ENCODE measurements around the gene ARL16. TPM values are rescaled to one million over a fixed set of nuclear protein-coding genes. Genes with fewer than 3 reads are reported as not detected.
A peak's percentile ranks its signal among the peaks of the same experiment; 100 is the strongest.

Gene ARL16
- total RNA-seq, 1 donor from 2014 or later: 55.2 TPM

GRCh38 chr17:81693509-81694210 lies 10.1 kb upstream of the ARL16 start:
- no peak overlapping the region for H3K4me3 Mint-ChIP-seq (ENCODE audit: unreplicated experiment)
- H3K4me1 Mint-ChIP-seq (ENCODE audit: low read depth, unreplicated experiment): peaks cover 7% of the 10 kb centered on the region
- H3K27me3 Mint-ChIP-seq (ENCODE audit: unreplicated experiment): peaks cover 5% of the 10 kb centered on the region
- no peak for DNase-seq
- TF ChIP-seq, protein P1, sequence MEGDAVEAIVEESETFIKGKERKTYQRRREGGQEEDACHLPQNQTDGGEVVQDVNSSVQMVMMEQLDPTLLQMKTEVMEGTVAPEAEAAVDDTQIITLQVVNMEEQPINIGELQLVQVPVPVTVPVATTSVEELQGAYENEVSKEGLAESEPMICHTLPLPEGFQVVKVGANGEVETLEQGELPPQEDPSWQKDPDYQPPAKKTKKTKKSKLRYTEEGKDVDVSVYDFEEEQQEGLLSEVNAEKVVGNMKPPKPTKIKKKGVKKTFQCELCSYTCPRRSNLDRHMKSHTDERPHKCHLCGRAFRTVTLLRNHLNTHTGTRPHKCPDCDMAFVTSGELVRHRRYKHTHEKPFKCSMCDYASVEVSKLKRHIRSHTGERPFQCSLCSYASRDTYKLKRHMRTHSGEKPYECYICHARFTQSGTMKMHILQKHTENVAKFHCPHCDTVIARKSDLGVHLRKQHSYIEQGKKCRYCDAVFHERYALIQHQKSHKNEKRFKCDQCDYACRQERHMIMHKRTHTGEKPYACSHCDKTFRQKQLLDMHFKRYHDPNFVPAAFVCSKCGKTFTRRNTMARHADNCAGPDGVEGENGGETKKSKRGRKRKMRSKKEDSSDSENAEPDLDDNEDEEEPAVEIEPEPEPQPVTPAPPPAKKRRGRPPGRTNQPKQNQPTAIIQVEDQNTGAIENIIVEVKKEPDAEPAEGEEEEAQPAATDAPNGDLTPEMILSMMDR (IDR thresholded peaks at IDR 0.05; ENCODE audit: partially characterized antibody, unreplicated experiment): no peak
- peaks cover 18% of the 10 kb centered on the region for H3K9me3 Mint-ChIP-seq (ENCODE audit: unreplicated experiment)
- H3K36me3 Mint-ChIP-seq (ENCODE audit: unreplicated experiment): no peaks in the 10 kb centered on the region
- no peak overlapping the region for H3K27ac Mint-ChIP-seq (ENCODE audit: unreplicated experiment)

GRCh38 chr17:81691608-81692007 lies 8.0 kb upstream of the ARL16 start:
- TF ChIP-seq, protein P1 (IDR thresholded peaks at IDR 0.05; ENCODE audit: partially characterized antibody, unreplicated experiment): no peak
- Mint-ChIP-seq H3K9me3 (ENCODE audit: unreplicated experiment) (peaks cover 17% of the 10 kb centered on the region), H3K27ac (ENCODE audit: unreplicated experiment) (no peak overlapping the region), H3K36me3 (ENCODE audit: unreplicated experiment) (no peaks in the 10 kb centered on the region), H3K4me3 (ENCODE audit: unreplicated experiment) (no peak overlapping the region), H3K27me3 (ENCODE audit: unreplicated experiment) (no peaks in the 10 kb centered on the region), H3K4me1 (ENCODE audit: low read depth, unreplicated experiment) (peaks cover 15% of the 10 kb centered on the region)
- no peak for DNase-seq

GRCh38 chr17:81691196-81691595 lies 7.6 kb upstream of the ARL16 start:
- Mint-ChIP-seq H3K4me3 (ENCODE audit: unreplicated experiment) (no peak overlapping the region), H3K36me3 (ENCODE audit: unreplicated experiment) (no peaks in the 10 kb centered on the region), H3K4me1 (ENCODE audit: low read depth, unreplicated experiment) (peaks cover 15% of the 10 kb centered on the region), H3K9me3 (ENCODE audit: unreplicated experiment) (peaks cover 17% of the 10 kb centered on the region), H3K27ac (ENCODE audit: unreplicated experiment) (peak overlapping the region; percentile 55), H3K27me3 (ENCODE audit: unreplicated experiment) (no peaks in the 10 kb centered on the region)
- TF ChIP-seq, protein P1 (IDR thresholded peaks at IDR 0.05; ENCODE audit: partially characterized antibody, unreplicated experiment): no peak
- DNase-seq: no peak

DNA sequence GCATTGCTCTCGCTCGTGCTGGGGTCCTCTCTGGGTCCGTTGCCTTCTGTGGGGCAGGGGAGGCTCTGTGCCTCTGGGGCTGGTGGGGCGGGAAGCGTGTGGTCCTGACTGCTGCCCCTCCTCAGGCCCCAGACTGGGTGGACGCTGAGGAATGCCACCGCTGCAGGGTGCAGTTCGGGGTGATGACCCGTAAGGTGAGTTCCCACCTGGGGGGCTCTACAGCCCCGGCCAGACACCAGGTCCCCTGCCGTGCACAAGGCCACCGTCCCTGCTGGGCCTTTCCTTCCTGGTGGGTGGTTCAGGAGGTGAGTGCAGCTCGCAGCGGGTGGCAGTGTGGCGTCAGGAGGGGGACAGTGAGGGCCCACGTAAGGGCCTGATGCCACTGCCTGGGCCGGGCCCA lies 7.0 kb upstream of the ARL16 start:
- H3K4me3 Mint-ChIP-seq (ENCODE audit: unreplicated experiment): no peak overlapping the region
- peaks cover 19% of the 10 kb centered on the region for H3K9me3 Mint-ChIP-seq (ENCODE audit: unreplicated experiment)
- no peak for DNase-seq
- H3K4me1 Mint-ChIP-seq (ENCODE audit: low read depth, unreplicated experiment): peaks cover 15% of the 10 kb centered on the region
- H3K27me3 Mint-ChIP-seq (ENCODE audit: unreplicated experiment): no peaks in the 10 kb centered on the region
- H3K27ac Mint-ChIP-seq (ENCODE audit: unreplicated experiment): no peak overlapping the region
- no peaks in the 10 kb centered on the region for H3K36me3 Mint-ChIP-seq (ENCODE audit: unreplicated experiment)
- TF ChIP-seq, protein P1 (IDR thresholded peaks at IDR 0.05; ENCODE audit: partially characterized antibody, unreplicated experiment): no peak

- Mint-ChIP-seq H3K36me3 (ENCODE audit: unreplicated experiment) (no peaks in the 10 kb centered on the region), H3K4me3 (ENCODE audit: unreplicated experiment) (peak overlapping the region; percentile 38), H3K27me3 (ENCODE audit: unreplicated experiment) (no peaks in the 10 kb centered on the region), H3K9me3 (ENCODE audit: unreplicated experiment) (peaks cover 19% of the 10 kb centered on the region), H3K4me1 (ENCODE audit: low read depth, unreplicated experiment) (peaks cover 15% of the 10 kb centered on the region), H3K27ac (ENCODE audit: unreplicated experiment) (peak overlapping the region; percentile 88)
- TF ChIP-seq, protein P1 (IDR thresholded peaks at IDR 0.05; ENCODE audit: partially characterized antibody, unreplicated experiment): no peak
- DNase-seq: no peak
Observed at GRCh38 chr17:81690066-81690465, 6.5 kb upstream of the ARL16 start.

All from glutamatergic neuron (in vitro differentiated cells).